Activated CD4-positive, alpha-beta T cell treated with anti-CD3 and anti-CD28 coated beads, Interleukin-2, Interleukin-4, amounts not matched to agents 100 ng/mL and 50 ng/mL, durations not matched to agents 16 hours and 8 hours (primary cell): ENCODE measurements around the gene TNNI2.
A peak's percentile ranks its signal among the peaks of the same experiment; 100 is the strongest.

ENCODE experiments used
- DNase-seq: peaks from one replicate; pipeline ENCODE4 v3.0.0-alpha.2; 2020; ENCODE audit warnings: low spot score

TNNI2 gene

DNA sequence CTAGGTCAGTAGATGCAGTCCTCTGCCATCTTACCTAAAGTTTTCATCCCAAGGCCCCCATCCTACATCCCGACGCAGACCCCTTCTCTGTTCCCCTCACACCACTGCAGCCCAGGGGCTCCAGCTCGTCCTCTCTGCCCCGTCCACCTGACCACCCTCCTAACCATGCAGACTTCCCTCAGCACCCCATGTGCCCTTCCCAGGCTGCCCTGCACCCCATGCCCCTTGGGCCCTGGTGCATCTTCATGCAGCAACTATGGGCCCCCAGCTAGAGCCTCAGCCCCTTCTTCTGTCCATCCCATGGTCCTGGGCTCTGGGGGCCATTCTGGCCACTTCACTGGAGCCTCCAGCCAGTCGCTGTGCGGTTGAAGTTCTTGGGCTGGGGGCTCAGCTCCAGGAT, 50.0 kb downstream of the TNNI2 start:
- no peak for DNase-seq

DNA sequence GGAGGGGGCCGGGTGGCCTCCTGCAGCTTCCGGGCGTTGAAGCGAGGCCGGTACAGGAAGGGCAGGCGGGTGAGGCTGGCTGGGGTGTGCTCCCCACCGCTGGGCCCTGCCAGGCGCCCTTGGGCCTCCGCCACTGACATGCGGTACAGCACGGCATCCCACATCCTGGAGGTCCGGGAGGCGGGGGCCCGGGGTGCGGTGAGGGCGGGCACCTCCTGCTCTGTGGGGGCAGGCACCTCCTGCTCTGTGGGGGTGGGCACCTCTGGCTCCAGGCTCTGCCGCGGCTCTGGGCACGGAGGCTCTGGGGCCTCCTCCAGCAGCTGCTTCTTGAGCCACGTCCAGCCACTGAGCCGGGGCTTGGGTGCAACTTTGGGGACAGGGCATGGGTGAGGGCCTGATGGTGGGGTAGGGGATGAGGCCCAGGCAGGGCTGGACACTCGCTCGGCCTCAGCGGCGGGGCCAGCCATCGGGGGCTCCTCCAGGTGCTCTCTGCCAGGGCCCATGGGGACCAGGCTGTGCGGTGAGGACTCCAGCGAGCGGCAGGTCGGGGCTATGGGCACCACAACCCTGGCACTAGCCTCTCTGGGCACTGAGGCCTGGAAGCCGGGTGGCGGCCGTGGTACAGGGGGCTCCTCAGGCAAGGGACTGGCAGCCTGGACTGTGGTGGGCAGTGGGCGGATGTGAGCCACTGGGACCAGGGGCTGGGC, 50.6 kb downstream of the TNNI2 start:
- peak; percentile 82 for DNase-seq

DNA sequence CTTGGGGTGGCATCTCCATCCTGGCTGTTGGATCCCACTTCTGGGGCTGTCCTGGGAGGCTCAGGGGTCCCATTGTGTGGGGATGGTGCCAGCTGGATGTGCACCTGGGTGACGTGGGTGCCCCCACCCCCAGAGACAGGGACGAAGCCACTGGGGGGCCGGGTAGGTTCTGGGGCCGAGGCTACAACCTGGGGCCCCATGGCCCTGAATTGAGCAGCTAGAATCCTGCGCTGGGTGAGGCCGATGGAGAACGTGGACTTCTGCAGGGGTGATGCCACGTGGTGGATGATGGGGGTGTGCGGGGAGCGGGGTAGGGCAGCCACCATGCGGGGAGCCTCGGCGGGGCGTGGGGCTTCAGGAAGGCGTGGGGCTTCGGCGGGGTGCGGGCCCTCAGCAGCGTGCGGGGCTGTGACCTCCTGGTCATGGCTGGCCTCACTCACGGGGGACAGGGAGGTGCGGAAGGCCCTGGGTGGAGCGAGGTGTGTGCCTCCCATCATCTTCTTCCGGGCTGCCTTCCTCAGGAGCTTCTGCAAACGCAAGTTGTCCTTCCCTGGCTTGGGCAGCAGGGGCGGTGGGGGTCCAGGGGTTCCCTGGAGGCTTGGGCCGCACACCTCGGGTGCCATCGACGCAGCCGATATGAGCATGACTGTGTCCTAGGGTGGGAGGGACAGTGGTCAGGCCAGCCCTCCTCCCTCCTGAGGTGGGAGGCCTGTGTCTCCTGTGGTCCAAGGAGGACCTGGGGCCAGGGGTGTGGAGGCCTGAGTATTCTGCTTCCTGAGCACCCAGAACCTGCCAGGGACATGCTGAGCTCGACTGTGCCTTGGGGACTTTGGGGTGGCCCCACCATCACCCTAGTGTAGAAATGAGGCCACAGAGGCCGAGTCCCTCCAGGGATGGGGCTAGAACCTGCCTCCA, 51.4 kb downstream of the TNNI2 start:
- DNase-seq: no peak
